ENCODE data around the gene VSNL1. TPM values are rescaled to one million over a fixed set of nuclear protein-coding genes. Genes with fewer than 3 reads are reported as not detected.

Gene VSNL1
- total RNA-seq, 1 experiment from 2014 or later: 9.9 TPM

DNA sequence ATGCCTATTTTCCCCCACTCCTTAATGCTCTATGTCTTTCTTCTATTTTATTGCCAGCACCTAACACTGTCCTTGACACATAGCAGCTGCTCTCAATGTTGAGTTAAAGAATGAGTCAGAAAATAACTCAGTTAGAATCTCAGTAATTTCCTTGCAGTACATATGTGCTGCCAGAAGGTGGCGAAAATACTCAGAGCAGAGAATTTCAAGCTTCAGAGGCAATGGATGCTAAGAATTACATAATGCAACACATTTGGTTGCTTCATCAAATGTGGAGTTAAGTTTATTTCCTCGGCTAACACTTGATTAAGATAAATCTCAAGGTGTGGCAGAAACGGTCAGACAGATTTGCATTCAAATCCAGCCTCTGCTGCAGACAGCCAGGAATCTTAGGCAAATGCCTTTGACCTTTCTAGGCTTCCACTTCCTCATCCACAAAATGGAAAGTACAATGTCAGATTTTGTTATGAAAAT is 105.6 kb downstream of the VSNL1 start:
- no CpG with 5 or more reads among the region's 3 CpGs for WGBS (ENCODE audit: extremely low coverage, insufficient read length, low lambda C conversion rate)
- H2BK15ac ChIP-seq (ENCODE audit: low read depth, low read length): no peak overlapping the region
- H3K27me3 ChIP-seq (ENCODE audit: insufficient read depth, low read length): no peaks in the 10 kb centered on the region
- H3K79me1 ChIP-seq (ENCODE audit: insufficient read depth, low read depth, low read length, poor library complexity, severe bottlenecking): no peaks in the 10 kb centered on the region
- no peaks in the 10 kb centered on the region for H4K20me1 ChIP-seq (ENCODE audit: control insufficient read depth, insufficient read depth, insufficient read length)
- H4K8ac ChIP-seq (replicated peaks; ENCODE audit: insufficient read length, low read depth, low read length): no peak overlapping the region
- no peak overlapping the region for H2BK120ac ChIP-seq (ENCODE audit: low read depth, low read length, poor library complexity, severe bottlenecking)
- H2BK5ac ChIP-seq (ENCODE audit: insufficient read length, low read length): no peak overlapping the region
- no peak overlapping the region for H3T11ph ChIP-seq (ENCODE audit: low read length)
- H3K9me3 ChIP-seq (ENCODE audit: control insufficient read depth, low read depth, low read length): no peaks in the 10 kb centered on the region
- peaks cover 16 to 24% of the 10 kb centered on the region in 2 experiments for H3K4me1 Mint-ChIP-seq
- H2BK12ac ChIP-seq (ENCODE audit: insufficient read length, low read depth, low read length): no peak overlapping the region
- no peak overlapping the region for H2BK20ac ChIP-seq (ENCODE audit: low read depth, low read length, poor library complexity, severe bottlenecking)
- H3K27me3 Mint-ChIP-seq (ENCODE audit: low read depth): no peaks in the 10 kb centered on the region
- no peaks in the 10 kb centered on the region for H3K23me2 ChIP-seq (ENCODE audit: insufficient read length, low read depth, low read length, poor library complexity, severe bottlenecking)
- H2AK5ac ChIP-seq (ENCODE audit: insufficient read length, low read length): no peak overlapping the region
- H3K4ac ChIP-seq (ENCODE audit: low read depth, low read length): no peak overlapping the region
- H3K27ac ChIP-seq (ENCODE audit: insufficient read length, low read depth, low read length): no peak overlapping the region
- H4K91ac ChIP-seq (ENCODE audit: insufficient read length, low read depth, low read length): no peak overlapping the region
- H3K9me3 Mint-ChIP-seq: no peaks in the 10 kb centered on the region
- no peak overlapping the region for H3K9ac ChIP-seq (ENCODE audit: extremely low read depth, insufficient read length, low read length)
- no peak for DNase-seq
- H3K4me2 ChIP-seq (ENCODE audit: insufficient read depth, insufficient read length, low read length): no peak overlapping the region
- H2AFZ ChIP-seq (ENCODE audit: low read length): no peak overlapping the region
- H3K4me1 ChIP-seq (ENCODE audit: insufficient read depth, low read length): no peaks in the 10 kb centered on the region; the same call in 1 of the 2 replicates
- no peak overlapping the region for H3K27ac Mint-ChIP-seq
- H3K18ac ChIP-seq (ENCODE audit: insufficient read length, low read depth, low read length): no peak overlapping the region
- no peak overlapping the region for H3K14ac ChIP-seq (ENCODE audit: insufficient read depth, low read length)
- no peak overlapping the region for H3K4me3 Mint-ChIP-seq
- TF ChIP-seq, protein P1, sequence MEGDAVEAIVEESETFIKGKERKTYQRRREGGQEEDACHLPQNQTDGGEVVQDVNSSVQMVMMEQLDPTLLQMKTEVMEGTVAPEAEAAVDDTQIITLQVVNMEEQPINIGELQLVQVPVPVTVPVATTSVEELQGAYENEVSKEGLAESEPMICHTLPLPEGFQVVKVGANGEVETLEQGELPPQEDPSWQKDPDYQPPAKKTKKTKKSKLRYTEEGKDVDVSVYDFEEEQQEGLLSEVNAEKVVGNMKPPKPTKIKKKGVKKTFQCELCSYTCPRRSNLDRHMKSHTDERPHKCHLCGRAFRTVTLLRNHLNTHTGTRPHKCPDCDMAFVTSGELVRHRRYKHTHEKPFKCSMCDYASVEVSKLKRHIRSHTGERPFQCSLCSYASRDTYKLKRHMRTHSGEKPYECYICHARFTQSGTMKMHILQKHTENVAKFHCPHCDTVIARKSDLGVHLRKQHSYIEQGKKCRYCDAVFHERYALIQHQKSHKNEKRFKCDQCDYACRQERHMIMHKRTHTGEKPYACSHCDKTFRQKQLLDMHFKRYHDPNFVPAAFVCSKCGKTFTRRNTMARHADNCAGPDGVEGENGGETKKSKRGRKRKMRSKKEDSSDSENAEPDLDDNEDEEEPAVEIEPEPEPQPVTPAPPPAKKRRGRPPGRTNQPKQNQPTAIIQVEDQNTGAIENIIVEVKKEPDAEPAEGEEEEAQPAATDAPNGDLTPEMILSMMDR (conservative IDR thresholded peaks at IDR 0.05): peak; percentile 81
- H4K5ac ChIP-seq (ENCODE audit: insufficient read length, low read depth, low read length): no peak overlapping the region
- H3K36me3 Mint-ChIP-seq (ENCODE audit: insufficient read depth in 1 of 3, low read depth in 3 of 3): peaks cover 4 to 18% (median 12%) of the 10 kb centered on the region in 3 experiments; a peak in 6 of 7 replicates
- H3K56ac ChIP-seq (ENCODE audit: insufficient read length, low read depth, low read length): no peak overlapping the region
- H3K79me2 ChIP-seq (ENCODE audit: insufficient read depth, low read length): no peaks in the 10 kb centered on the region
- H3K23ac ChIP-seq (ENCODE audit: insufficient read length, low read depth, low read length): no peak overlapping the region
